Hippocampal formation (tissue), 2 donors: ENCODE data around the gene UBE2J2.

Experiments used
- DNase-seq, 2 donors: peaks; one replicate each; lab custom pipeline; 2025; lab: John Stamatoyannopoulos, UW

The UBE2J2 gene

GRCh38 chr1:1226566-1227362 lies 46.9 kb downstream of the UBE2J2 start:
- no peak for DNase-seq

DNA sequence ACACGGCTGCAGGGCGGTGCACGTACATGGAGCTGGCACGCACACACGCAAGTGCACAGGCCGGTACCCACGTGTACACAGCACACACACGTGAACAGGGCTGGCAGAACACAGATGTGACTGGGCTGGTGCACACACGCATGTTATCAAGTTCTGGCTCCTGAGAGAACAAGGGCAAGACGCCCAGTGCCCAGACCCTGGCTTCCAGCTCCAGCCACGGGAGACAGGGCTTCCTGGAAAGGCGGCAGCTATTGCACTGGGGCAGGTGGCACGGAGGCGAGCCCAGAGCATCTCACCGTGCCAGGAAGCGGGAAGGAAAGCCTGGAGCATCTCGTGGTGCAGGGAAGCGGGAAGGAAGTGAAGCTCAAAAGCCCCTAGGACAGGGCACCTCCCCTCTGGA lies 47.7 kb downstream of the UBE2J2 start:
- peak in 1 of 2 donors; percentile 1 for DNase-seq

GRCh38 chr1:1225238-1225845 lies 48.3 kb downstream of the UBE2J2 start:
- no peak for DNase-seq

- no peak for DNase-seq
These were observed 49.8 kb downstream of the UBE2J2 start for GRCh38 chr1:1223891-1224290.

DNA sequence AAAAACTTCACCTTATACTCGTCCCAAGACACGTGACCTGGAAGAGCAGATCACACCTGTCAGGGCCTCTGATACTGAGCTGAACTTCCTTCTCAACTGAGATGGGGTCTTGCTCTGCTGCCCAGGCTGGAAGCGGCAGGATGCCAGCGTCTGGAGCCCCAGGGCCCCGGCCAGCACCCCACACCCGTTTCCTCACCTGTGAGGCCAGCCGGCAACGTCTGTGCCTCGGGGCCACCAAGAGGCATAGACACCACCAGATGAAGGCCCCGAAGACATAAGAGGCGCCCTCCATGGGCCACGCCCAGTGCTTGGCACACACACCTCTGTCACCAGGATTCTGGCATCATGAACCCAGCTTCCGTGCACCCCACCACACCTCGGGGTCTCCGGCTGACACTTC lies 50.3 kb downstream of the UBE2J2 start:
- DNase-seq = no peak

GRCh38 chr1:1222575-1223225 lies 51.0 kb downstream of the UBE2J2 start:
- no peak for DNase-seq

DNA sequence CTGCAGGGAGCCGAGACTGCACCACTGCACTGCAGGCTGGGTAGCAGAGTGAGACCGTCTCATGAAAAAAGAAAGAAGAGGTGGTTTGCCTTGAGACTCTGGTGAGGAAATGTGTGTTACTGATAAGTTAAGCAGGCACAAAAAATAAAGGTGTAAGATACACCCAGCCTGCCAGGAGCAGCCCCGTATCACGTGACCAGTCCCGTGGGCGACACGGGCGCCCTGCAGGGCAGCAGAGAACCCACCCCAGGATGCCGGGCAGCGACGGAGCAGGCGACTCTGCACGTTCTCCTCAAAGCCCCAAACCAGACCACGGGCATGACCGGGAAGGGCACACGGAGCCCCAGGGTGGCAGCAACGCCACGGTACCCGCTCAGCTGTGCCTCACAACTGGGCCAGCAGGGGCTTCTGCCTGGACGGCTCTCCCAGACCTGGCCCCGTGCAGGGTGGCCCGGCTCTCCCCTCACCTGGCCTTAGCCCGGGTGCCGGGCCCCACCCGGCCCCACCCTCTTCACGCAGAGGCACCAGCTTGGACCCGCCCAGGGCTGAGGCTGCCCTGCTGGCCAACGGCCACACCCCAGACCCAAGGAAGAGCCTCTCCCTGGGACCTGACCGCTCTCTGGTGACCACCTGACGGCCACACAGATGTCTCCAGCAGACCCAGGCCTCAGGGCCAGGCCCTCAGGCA lies 51.6 kb downstream of the UBE2J2 start:
- no peak for DNase-seq

DNA sequence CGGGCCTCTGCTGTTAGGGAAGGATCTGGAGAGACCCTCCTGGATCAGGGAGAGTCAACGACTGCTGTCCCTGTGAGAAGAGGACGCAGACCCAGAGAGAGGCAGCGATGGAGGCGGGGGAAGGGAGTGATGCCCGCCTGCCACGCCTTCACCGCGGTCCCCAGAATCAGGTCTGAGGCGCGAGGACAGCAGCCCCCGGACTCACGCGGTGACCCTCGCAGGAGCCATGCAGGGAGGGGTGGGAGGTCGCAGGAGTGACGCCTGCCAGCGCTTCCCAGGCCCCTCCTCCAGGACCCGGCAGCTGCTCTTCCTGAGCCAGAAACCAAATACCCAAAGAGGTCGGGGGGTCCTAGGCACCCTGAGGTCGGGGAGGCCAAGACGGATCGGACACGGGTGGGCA lies 53.5 kb downstream of the UBE2J2 start:
- DNase-seq = no peak

DNA sequence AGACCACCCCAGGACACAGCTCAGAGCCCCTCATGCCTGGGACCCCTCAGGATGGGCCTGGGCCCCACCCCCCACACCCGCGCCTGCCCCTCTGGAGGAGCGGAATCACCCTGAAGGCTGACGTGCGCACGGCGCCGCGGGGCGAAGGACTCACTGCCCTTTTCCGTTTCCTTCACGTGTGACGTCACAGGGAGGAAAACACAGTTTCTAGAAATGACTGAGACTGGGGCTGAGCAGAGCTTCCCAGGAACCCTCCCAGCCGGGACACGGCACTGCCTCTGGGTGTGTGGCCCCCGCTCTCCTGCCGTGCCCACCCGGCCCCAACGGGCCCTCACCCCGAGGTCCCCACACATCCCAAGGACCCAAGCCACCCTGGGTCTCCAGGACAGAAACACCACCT lies 54.3 kb downstream of the UBE2J2 start:
- no peak for DNase-seq

DNA sequence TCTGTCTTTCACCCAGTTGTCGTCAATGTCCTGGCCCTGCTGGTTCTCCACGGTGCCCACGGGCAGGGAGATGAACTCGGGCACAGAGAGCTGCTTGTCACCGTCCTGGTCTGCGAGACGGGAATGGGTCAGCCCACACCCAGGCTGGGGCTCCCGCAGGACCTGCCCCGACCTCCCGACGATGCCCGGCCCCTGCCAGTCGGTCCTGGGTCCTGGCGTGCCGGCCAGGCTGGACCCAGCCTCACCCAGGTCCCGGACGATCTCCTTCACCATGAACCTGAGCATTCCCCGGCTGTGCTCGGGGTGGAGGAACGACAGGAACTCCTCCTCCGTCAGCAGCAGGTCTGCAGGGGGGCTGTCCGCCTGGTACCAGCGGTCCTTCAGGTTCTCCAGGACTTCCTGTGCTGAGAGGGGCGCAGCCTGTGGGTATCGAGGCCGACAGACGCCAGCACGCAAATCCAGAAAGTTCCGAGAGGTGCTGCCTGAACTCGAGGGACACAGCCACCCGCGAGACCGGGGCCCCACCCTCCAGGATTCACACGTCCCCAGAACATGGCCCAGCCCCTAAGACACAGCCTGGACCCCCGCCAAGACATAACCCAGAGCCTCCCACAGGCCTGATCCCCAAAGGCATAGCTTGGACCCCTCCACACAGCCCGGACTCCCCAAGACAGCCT lies 55.0 kb downstream of the UBE2J2 start:
- DNase-seq = no peak

DNA sequence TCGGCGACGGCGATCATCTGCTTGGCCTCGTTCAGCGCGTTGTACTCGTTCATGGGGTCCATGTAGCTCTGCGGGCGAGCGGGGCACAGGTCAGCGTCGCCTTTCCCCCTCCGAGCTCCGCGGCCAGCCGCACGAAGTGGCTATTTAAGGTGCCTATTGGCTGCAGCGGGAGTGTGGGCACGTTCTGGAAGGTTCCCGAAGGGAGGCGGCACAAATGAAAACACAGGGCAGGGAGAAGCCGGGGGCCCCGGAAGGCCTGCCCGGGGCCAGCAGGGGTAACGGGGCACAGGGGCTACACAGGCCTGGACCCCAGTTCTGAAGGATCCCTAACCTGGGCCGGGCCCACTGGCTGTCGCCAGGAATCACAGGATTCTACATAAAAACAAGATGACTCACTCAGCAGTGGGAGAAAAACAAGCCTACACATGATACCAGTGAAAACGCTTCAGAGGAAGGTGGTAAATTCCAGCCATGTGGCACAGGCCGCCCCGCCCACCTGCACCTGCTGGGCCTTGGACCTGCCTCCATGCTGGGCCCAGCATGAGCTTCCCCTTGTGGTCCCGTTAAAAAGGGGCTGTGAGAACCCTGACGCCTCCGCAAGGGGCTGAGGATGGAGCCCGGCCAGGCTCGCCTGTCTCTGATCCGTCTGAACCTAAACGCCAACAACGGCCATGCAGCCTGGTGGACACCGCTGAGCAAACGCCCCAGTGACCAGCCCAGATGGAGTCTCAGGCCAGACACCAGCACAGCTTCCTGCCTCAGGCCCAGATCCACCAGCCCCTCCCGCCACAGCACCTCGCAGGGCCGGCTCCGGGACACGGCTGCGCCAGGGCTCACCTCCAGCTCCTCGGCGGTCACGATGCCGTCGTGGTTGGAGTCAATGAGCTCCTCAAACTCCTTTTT lies 55.8 kb downstream of the UBE2J2 start:
- DNase-seq = peak in 1 of 2 donors; percentile 6

DNA sequence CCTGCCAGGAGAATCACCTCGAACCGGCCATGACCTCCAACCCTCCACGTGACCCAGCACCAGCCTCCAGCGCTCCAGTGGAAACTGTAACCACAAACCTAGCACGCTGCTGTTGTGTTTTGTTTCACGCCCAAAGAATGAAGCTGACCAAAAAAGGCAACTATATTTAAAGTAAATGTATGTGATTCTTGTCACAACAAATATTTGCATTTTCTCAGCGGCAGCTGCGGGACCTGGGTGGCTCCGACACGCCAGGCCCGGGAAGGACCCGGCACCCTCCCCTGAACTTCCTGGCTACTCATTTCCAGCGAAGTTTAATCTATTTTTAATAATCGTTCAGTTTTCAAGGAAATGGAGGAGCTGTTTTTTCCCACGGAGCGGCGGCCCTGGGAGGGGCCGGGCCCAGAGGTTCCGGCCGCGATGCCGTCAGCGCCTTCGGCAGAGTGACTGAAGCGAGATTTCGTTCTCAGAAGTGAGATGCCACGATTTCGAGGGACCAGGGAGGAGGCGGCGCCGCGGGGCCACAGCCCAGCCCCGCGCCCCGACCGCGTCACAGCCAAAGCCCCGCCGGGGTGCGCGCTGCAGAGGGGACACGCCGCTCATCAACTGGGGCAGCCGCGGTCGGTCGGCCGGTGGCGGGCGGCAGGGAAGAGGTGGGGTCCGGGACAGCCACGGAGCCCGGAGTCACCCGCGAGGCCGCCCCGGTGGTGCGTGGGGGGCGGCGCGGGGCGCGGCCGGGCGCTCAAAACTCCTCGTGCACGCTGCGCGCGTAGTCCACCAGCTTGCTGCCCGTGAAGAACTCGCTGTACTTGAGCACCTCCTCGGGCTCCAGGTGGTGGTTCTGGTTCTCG lies 56.7 kb downstream of the UBE2J2 start:
- no peak for DNase-seq

- no peak for DNase-seq
These were observed 57.6 kb downstream of the UBE2J2 start for GRCh38 chr1:1215881-1216605.

DNA sequence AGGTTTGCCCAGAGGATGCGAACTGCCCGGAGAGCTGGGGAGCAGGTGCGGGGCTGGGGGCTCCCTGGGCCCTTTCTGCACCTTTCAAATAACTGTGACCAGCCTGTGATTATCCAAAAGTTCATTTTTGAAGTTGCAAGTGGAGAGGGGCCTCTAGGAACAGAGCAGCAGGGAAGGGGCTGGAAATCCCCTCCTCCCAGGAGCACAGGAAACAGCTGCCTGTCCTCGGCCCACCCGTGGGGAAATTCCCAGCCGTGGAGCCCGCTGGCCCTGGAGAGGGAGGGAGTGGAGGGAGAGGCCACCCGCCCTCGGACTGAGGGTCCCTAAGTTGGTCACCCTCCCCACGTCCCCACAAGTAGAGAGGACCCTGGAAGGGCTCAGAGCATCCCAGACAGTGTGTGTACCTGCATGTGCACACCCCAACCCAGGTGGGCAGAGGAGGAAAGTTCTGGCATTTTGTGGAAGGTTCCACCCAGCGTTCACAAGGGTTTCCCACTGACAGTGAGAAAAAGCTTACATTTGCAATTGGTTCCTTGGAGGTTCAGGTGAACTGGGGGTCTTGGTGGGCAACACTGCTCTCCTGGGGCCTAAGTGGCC lies 58.5 kb downstream of the UBE2J2 start:
- no peak for DNase-seq

GRCh38 chr1:1213345-1214265 lies 60.0 kb downstream of the UBE2J2 start, which contains the start of gene TNFRSF4:
Gene TNFRSF4 (minus strand): TSS chr1:1214153. CDS start chr1:1214127, 26 bp downstream.
- DNase-seq = no peak

DNA sequence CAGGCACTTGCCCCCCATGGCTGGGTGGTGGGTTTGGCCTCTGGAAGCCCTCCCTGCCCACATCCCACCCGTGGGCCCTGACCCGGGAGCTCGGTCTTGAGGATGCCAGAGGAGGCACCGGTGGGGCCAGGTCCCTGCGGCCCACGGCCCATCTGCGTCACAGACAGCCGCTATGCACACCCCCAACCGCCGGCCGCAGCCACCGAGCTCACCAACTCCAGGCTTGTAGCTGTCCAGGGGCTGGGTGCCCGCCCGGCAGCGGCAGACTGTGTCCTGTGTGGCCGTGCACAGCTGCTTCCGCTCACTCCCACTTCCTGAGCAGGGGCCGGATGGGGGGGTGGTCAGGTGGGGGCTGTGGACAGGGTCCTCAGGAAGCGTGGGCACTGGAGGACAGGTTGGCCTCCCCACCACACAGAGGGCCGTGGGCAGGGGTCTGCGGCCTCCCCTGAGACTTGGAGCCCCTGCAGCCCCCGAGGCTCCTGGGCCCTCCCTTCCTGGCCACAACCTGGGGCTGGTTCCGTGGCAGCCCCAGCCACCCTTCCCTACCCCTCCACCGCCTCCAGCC lies 60.8 kb downstream of the UBE2J2 start:
- DNase-seq = no peak
